GM18858 (cell line): Measurements from ENCODE around the gene KCNC2.
A peak's percentile ranks its signal among the peaks of the same experiment; 100 is the strongest.
"Not testable (repeated sequence)": the region's sequence is repeated elsewhere in the genome, so short reads cannot be mapped to it uniquely, and the experiment has no call there.

Source experiments
- ATAC-seq: cut with Tn5 transposase; IDR thresholded peaks from one replicate; pipeline ENCODE4 v1.9.1; 2021; ENCODE audit not compliant: unreplicated experiment

KCNC2 gene

GRCh38 chr12:75209812-75210138 is at the start of gene KCNC2:
KCNC2 (minus strand) TSS chr12:75209839.
- no peak for ATAC-seq

GRCh38 chr12:75259143-75259542 is 49.5 kb upstream of the KCNC2 start:
- ATAC-seq = no peak

- ATAC-seq = no peak
These were observed 47.9 kb upstream of the KCNC2 start for GRCh38 chr12:75257510-75257909.

GRCh38 chr12:75245108-75245507 is 35.5 kb upstream of the KCNC2 start:
- ATAC-seq = no peak

GRCh38 chr12:75239987-75240386 is 30.3 kb upstream of the KCNC2 start:
- ATAC-seq = peak; percentile 89

- ATAC-seq = no peak
These were observed 26.6 kb upstream of the KCNC2 start for GRCh38 chr12:75236206-75236605.

GRCh38 chr12:75227132-75227531 is 17.5 kb upstream of the KCNC2 start:
- ATAC-seq = no peak

- no peak for ATAC-seq
These were observed 2.4 kb upstream of the KCNC2 start for GRCh38 chr12:75212072-75212471.

GRCh38 chr12:75208856-75209811 is 505 bp downstream of the KCNC2 start:
- no peak for ATAC-seq

GRCh38 chr12:75207338-75208083 is 2.1 kb downstream of the KCNC2 start:
- no peak for ATAC-seq

- no peak for ATAC-seq
These were observed 4.1 kb downstream of the KCNC2 start for GRCh38 chr12:75205558-75205957.

GRCh38 chr12:75196865-75197264 is 12.8 kb downstream of the KCNC2 start:
- no peak for ATAC-seq

GRCh38 chr12:75196408-75196807 is 13.2 kb downstream of the KCNC2 start:
- ATAC-seq = no peak

- no peak for ATAC-seq
These were observed 15.4 kb downstream of the KCNC2 start for GRCh38 chr12:75194250-75194649.

GRCh38 chr12:75192196-75192595 is 17.4 kb downstream of the KCNC2 start:
- ATAC-seq = no peak

GRCh38 chr12:75190846-75191245 is 18.8 kb downstream of the KCNC2 start:
- no peak for ATAC-seq

- ATAC-seq = not testable (repeated sequence)
These were observed 23.8 kb downstream of the KCNC2 start for GRCh38 chr12:75185881-75186280.

GRCh38 chr12:75184516-75184915 is 25.1 kb downstream of the KCNC2 start:
- no peak for ATAC-seq

- no peak for ATAC-seq
These were observed 25.7 kb downstream of the KCNC2 start for GRCh38 chr12:75183967-75184366.

- peak; percentile 93 for ATAC-seq
These were observed 31.6 kb downstream of the KCNC2 start for GRCh38 chr12:75177997-75178396.

- ATAC-seq = no peak
These were observed 37.0 kb downstream of the KCNC2 start for GRCh38 chr12:75172611-75173010.

- ATAC-seq = peak; percentile 40
These were observed 38.9 kb downstream of the KCNC2 start for GRCh38 chr12:75170640-75171185.
